OCI-LY1 (cell line): ENCODE results near the gene CDH6.

Experiments
- H2AFZ ChIP-seq: fragments of 200-600 bp; sonication (generic), shearing (Covaris generic); 2 replicates; pipeline ENCODE4 v1.6.0; 2014; ENCODE audit warnings: antibody characterized with exemption, mild to moderate bottlenecking, low read length
- H3F3A ChIP-seq: fragments of 200-600 bp; sonication (generic), shearing (Covaris generic); 2 replicates; pipeline ENCODE4 v1.6.0; 2014; ENCODE audit warnings: mild to moderate bottlenecking, antibody characterized with exemption, low read length, moderate library complexity; ENCODE audit not compliant: insufficient read depth
- H3K27ac ChIP-seq: fragments of 200-600 bp; sonication (generic); 2 replicates; pipeline ENCODE4 v1.5.1; 2014; ENCODE audit warnings: low read length, mixed run types, mild to moderate bottlenecking, low read depth; ENCODE audit not compliant: poor library complexity, severe bottlenecking
- H3K27me3 ChIP-seq: fragments of 200-600 bp; sonication (generic); 2 replicates; pipeline ENCODE4 v1.6.0; 2014; ENCODE audit warnings: antibody characterized with exemption, mild to moderate bottlenecking, low read length, moderate library complexity; ENCODE audit not compliant: insufficient read depth
- H3K36me3 ChIP-seq: fragments of 200-600 bp; sonication (generic); 2 replicates; pipeline ENCODE4 v1.6.1; 2014; ENCODE audit warnings: mild to moderate bottlenecking, antibody characterized with exemption, low read length, moderate library complexity, mixed read lengths; ENCODE audit not compliant: insufficient read depth
- H3K4me1 ChIP-seq: fragments of 200-600 bp; sonication (generic); 2 replicates; pipeline ENCODE4 v1.5.1; 2014; ENCODE audit warnings: mild to moderate bottlenecking, low read length, moderate library complexity; ENCODE audit not compliant: insufficient read depth, severe bottlenecking
- H3K4me2 ChIP-seq: fragments of 200-600 bp; sonication (generic), shearing (Covaris generic); 2 replicates; pipeline ENCODE4 v1.6.1; 2014; ENCODE audit warnings: low read length
- H3K4me3 ChIP-seq: fragments of 200-600 bp; sonication (generic); 2 replicates; pipeline ENCODE4 v1.5.1; 2014; ENCODE audit warnings: low read length, low read depth, mild to moderate bottlenecking, mixed read lengths; ENCODE audit not compliant: poor library complexity, severe bottlenecking
- H3K79me2 ChIP-seq: fragments of 200-600 bp; shearing (Covaris generic); 2 replicates; pipeline ENCODE4 v1.6.1; 2016; ENCODE audit warnings: mixed run types, low read length, mixed read lengths; ENCODE audit not compliant: insufficient read depth
- H3K9ac ChIP-seq: fragments of 200-600 bp; sonication (generic), shearing (Covaris generic); 2 replicates; pipeline ENCODE4 v1.6.1; 2014; ENCODE audit warnings: mild to moderate bottlenecking, low read length, mixed read lengths
- H3K9me2 ChIP-seq: fragments of 200-600 bp; sonication (generic), shearing (Covaris generic); 2 replicates; pipeline ENCODE4 v1.6.1; 2014; ENCODE audit warnings: low read depth, mild to moderate bottlenecking, low read length, mixed read lengths
- H3K9me3 ChIP-seq: fragments of 200-600 bp; shearing (Covaris generic); 2 replicates; pipeline ENCODE4 v1.6.1; 2014; ENCODE audit warnings: low read length, mixed read lengths
- H4K20me1 ChIP-seq: fragments of 200-600 bp; sonication (generic), shearing (Covaris generic); 2 replicates; pipeline ENCODE4 v1.6.0; 2016; ENCODE audit warnings: mild to moderate bottlenecking, low read length; ENCODE audit not compliant: insufficient read depth
- EZH2 ChIP-seq: fragments of 200-600 bp; sonication (generic), shearing (Covaris generic); IDR thresholded peaks from 2 replicates; pipeline ENCODE4 v1.8.0; 2017; ENCODE audit warnings: borderline replicate concordance, mixed run types, mild to moderate bottlenecking, antibody characterized with exemption, low read length, moderate library complexity, mixed read lengths
- TF ChIP-seq, protein P1 (sequence below): fragments of 200-600 bp; sonication (generic), shearing (Covaris generic); IDR thresholded peaks from 2 replicates; pipeline ENCODE4 v1.5.1; 2017; ENCODE audit warnings: mild to moderate bottlenecking, antibody characterized with exemption, low read length, moderate library complexity, mixed read lengths

CDH6 gene

DNA sequence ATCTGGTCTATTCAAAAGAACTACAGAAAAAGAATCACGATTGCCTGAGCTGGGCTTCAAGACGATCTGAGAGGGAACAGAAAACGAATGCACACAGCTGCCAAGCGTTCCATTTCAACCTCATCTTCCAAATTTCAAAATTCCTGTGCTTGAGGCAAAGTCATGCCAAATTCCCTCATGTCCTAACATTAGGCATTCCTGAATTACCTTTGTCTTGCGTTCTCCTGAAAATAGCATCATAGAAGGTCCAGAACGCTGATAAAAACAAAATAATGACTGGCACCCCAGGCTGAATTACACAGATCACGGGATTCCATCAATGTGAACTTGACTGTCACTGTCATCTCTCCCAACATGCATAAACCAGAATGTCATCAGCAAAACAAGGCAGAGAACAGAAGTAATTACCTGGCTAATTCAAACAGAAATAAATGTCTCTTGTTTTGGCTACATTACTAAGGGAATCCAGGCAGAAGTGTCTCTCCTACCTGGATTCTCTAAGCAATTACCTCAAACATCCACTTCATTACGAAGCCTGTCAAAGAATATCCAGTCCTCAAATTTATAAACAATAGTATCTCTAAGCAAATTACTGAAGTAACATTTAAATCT lies 12.0 kb upstream of the CDH6 start:
- TF ChIP-seq, protein P1, sequence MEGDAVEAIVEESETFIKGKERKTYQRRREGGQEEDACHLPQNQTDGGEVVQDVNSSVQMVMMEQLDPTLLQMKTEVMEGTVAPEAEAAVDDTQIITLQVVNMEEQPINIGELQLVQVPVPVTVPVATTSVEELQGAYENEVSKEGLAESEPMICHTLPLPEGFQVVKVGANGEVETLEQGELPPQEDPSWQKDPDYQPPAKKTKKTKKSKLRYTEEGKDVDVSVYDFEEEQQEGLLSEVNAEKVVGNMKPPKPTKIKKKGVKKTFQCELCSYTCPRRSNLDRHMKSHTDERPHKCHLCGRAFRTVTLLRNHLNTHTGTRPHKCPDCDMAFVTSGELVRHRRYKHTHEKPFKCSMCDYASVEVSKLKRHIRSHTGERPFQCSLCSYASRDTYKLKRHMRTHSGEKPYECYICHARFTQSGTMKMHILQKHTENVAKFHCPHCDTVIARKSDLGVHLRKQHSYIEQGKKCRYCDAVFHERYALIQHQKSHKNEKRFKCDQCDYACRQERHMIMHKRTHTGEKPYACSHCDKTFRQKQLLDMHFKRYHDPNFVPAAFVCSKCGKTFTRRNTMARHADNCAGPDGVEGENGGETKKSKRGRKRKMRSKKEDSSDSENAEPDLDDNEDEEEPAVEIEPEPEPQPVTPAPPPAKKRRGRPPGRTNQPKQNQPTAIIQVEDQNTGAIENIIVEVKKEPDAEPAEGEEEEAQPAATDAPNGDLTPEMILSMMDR: no peak
- TF ChIP-seq EZH2: no peak

DNA sequence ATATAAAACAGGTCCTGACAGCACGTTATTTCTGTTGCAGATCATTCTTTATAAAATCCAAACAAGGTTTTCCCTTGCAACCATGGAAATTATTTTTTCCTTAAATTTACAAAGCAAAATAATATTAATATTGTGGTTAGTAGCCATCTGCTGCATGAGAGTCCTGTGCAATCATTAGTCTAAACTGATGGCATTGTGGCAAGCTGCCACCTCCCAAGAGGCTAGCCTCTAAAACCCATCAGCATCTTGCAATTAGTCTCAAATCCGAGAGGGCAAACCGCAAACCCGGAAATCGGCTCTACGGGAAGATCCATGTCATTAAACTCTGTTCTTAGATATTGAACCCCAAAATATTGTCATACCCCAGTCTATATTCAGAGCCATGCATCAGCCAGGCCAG lies 11.3 kb upstream of the CDH6 start:
- Histone ChIP-seq H3K4me2 (no peak overlapping the region), H3K27me3 (no peaks in the 10 kb centered on the region), H3K4me1 (no peaks in the 10 kb centered on the region), H3K9ac (no peak overlapping the region), H3K79me2 (no peaks in the 10 kb centered on the region), H3F3A (no peaks in the 10 kb centered on the region), H3K9me3 (no peaks in the 10 kb centered on the region), H4K20me1 (no peaks in the 10 kb centered on the region), H3K27ac (no peak overlapping the region), H2AFZ (no peak overlapping the region), H3K9me2 (no peaks in the 10 kb centered on the region), H3K4me3 (no peak overlapping the region), H3K36me3 (no peaks in the 10 kb centered on the region)
- no peak for TF ChIP-seq EZH2
- TF ChIP-seq, protein P1: no peak

More for the DNA sequence above, 12.0 kb upstream of the CDH6 start:
- Histone ChIP-seq H3K27me3 (no peaks in the 10 kb centered on the region), H3K4me2 (no peak overlapping the region), H3K9me3 (no peaks in the 10 kb centered on the region), H3K79me2 (no peaks in the 10 kb centered on the region), H3K4me1 (no peaks in the 10 kb centered on the region), H4K20me1 (no peaks in the 10 kb centered on the region), H3K4me3 (no peak overlapping the region), H3K27ac (no peak overlapping the region), H3K36me3 (no peaks in the 10 kb centered on the region), H3K9ac (no peak overlapping the region), H3K9me2 (no peaks in the 10 kb centered on the region), H3F3A (no peaks in the 10 kb centered on the region), H2AFZ (no peak overlapping the region)

DNA sequence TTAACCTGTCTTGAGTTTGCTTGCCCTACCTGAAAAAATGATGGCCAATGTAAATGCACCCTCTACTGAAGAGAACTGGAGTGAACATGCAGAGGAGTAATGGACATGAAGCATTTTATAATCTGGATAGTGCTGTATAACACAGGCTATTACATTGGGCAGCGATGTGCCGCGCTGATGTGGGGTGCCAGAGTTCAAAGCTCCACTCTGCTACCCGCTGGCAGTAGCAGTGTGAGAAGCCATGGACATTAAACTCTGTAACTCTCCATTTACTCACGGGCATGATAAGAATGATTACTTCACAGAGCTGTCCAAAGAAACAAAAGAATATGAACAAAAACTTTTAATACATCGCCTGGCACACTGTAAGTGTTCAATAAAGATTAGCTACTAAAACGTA lies 7.5 kb upstream of the CDH6 start:
- H3K27me3 ChIP-seq: no peaks in the 10 kb centered on the region
- no peak overlapping the region for H3K4me2 ChIP-seq
- H3K9me3 ChIP-seq: no peaks in the 10 kb centered on the region
- no peak overlapping the region for H3K4me3 ChIP-seq
- no peaks in the 10 kb centered on the region for H3K36me3 ChIP-seq
- no peaks in the 10 kb centered on the region for H3K4me1 ChIP-seq
- H2AFZ ChIP-seq: no peak overlapping the region
- no peak overlapping the region for H3K9ac ChIP-seq
- TF ChIP-seq EZH2: no peak
- TF ChIP-seq, protein P1: no peak
- H3K79me2 ChIP-seq: no peaks in the 10 kb centered on the region
- no peak overlapping the region for H3K27ac ChIP-seq
- H3K9me2 ChIP-seq: no peaks in the 10 kb centered on the region
- no peaks in the 10 kb centered on the region for H4K20me1 ChIP-seq
- H3F3A ChIP-seq: no peaks in the 10 kb centered on the region
